GM19035 (cell line): Measurements from ENCODE around the gene CFB.

Experiments used
- ATAC-seq: cut with Tn5 transposase; IDR thresholded peaks from one replicate; pipeline ENCODE4 v1.9.1; 2021; ENCODE audit not compliant: unreplicated experiment

CFB gene

DNA sequence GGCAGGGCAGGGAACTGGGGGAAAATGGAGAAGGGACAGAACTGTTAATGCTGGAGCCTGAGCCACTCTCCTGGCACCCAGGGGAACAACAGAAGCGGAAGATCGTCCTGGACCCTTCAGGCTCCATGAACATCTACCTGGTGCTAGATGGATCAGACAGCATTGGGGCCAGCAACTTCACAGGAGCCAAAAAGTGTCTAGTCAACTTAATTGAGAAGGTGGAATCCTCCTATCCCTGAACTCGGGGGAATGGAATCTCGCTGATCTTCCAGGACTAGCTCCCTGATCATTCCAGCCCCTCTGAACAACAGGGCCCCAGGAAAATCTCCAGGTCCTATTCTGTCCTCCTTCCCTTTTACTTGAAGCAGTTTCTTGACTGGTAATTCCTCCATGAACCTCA, 2.0 kb downstream of the CFB start:
- ATAC-seq = no peak

DNA sequence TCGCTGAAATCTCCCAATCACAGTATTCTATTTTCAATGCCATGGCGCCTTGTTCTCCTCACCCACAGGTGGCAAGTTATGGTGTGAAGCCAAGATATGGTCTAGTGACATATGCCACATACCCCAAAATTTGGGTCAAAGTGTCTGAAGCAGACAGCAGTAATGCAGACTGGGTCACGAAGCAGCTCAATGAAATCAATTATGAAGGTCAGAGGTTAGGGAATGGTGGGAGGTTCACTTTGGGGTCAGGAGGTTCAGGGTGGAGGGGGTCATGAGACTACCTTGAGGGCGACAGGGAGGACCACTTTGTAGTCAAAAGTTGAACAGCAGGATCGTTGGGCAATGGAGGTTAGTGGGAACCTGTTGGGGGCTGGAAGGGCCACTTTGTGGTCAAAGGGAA, 2.4 kb downstream of the CFB start:
- ATAC-seq = no peak

DNA sequence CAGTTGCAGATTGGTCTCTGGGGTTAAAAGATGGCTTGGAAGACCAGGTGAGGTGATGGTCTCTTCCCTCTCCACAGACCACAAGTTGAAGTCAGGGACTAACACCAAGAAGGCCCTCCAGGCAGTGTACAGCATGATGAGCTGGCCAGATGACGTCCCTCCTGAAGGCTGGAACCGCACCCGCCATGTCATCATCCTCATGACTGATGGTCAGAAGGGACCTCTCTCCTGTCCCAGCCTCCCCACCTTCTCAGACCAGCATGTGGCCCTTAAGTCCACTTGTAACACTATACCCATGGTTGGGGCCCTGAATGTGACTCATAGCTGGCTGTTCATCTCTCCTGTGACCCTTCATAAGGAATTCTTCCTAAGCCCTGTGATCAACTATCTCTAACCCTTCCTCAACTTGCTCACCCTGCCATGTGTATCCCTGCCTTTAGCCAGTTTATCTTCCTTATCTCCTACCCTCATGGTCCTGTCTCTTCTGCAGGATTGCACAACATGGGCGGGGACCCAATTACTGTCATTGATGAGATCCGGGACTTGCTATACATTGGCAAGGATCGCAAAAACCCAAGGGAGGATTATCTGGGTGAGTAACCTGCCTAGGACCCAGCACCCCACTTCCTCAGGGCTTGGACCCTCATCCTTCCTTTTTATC, 3.0 kb downstream of the CFB start:
- no peak for ATAC-seq

DNA sequence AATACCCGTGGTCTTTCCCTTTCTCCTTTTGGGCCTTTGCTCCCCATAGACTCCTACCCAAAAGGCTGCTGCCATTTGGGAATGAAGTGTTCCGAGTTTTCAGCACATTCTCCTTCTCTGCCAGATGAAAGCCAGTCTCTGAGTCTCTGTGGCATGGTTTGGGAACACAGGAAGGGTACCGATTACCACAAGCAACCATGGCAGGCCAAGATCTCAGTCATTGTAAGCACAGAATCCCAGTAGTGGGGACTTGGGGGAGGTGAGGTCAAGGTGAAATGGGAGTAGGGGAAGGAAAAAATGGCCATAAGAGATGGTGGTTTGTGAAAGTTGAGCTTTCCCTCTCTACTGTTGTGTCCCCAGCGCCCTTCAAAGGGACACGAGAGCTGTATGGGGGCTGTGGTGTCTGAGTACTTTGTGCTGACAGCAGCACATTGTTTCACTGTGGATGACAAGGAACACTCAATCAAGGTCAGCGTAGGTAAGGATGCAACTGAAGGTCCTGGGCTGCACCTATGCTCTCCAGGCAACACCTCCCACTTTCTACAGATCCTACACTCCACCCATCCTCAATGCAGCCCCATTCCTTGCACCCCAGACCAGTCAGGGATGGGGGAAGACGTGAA, 4.1 kb downstream of the CFB start:
- ATAC-seq = no peak

DNA sequence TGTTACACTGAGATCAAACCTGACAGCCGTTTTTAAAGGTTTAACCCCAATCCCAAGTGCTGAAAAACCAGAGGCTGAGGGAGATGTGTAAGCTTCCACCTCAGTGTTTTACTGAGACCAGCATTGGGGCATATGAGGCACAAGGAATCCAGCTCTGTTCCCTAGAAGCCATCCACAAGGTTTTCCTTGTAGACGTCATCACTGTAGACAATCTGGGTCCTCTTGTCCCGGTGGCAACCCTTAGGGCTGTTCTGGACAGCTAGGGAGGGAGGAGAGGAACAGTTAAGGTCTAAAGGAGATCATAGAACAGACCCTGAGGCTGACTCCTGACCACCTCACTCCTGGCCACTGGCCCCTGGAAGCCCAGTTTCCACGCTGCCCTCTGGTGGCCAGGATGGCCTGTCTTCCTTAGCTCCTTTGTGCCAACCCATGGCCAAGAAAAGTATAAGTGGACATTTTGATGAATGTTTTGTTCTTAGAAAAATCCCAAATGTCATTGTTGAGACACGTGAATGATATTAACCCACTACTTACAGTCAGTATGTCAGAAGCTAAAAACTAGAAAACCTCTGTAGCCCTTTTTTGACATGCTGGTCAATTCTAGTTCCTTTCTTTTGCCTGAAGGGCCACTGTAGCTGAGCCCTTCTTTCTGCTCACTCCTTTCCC, 6.4 kb downstream of the CFB start:
- ATAC-seq = no peak

DNA sequence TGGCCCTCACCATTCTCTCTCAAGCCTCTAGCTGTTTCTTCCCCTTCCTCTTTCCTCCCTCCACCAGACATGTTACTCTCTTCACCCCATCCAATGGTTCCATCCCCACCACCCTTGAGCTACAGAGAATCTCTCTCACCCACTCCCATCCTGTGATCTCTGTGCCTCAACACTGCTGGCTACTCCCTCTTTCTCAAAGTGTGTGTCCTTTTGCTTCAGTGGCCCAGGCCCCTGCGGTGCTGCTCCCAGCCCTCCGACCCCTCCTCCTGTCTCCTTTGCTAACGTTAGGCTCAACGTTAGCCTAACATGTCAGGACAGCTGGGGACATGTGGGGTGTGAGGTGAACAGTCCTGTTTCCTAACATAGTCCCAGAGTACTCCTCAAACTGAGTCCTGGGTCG, 7.0 kb downstream of the CFB start:
- ATAC-seq = no peak

DNA sequence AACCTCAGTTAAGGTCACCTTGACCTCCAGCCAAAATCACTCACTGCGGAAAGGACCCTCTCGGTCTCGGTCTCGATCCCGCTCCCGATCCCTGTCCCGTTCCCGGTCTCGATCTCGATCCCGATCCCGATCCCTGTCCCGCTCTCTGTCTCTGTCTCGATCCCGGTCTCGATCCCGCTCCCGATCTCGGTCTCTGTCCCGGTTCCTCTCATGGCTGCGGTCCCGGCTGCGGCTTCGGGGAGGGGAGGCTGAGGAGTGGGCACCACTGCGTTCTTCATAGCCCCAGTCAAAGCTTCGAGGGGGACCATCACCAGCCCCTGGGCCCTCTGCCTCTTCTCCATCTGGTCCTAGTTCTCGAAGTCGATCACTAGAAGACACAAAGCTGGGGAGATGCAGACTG, 8.6 kb downstream of the CFB start:
- ATAC-seq = no peak

DNA sequence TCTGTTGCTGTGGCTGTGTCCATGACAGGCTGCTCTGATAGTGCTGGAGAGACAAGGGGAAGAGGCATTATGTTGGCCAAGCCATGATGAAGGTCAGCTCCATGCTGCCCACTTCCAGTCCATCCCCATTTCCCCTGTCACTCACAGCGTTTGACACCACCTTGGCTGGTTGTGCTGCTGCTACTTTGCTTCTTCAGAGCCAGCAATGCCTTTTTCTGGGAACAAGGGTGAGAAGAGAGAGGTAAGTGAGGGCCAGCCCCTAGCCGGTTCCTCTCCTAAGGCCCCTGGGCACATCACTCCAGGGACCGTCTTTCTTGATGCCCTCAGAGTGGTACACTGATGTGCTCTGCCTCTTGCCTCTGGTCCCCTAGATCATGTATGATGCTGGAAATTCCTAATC, 10.9 kb downstream of the CFB start:
- no peak for ATAC-seq

DNA sequence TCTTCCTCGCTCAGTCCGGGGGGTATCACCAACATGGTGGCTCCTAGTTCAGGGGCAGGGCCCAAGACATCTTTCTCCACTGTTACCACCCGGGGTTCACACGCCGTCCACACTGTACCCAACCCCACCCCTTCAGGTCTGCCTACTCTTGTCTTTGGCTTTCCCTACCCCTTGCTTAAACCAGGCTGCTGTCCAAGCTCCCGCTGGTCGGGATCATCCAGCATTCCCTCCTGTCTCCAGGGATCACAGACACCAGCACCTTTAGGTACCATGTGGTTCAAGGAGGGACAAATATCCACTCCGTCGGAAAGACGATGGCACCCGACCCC, 12.5 kb downstream of the CFB start:
- peak; percentile 1 for ATAC-seq

DNA sequence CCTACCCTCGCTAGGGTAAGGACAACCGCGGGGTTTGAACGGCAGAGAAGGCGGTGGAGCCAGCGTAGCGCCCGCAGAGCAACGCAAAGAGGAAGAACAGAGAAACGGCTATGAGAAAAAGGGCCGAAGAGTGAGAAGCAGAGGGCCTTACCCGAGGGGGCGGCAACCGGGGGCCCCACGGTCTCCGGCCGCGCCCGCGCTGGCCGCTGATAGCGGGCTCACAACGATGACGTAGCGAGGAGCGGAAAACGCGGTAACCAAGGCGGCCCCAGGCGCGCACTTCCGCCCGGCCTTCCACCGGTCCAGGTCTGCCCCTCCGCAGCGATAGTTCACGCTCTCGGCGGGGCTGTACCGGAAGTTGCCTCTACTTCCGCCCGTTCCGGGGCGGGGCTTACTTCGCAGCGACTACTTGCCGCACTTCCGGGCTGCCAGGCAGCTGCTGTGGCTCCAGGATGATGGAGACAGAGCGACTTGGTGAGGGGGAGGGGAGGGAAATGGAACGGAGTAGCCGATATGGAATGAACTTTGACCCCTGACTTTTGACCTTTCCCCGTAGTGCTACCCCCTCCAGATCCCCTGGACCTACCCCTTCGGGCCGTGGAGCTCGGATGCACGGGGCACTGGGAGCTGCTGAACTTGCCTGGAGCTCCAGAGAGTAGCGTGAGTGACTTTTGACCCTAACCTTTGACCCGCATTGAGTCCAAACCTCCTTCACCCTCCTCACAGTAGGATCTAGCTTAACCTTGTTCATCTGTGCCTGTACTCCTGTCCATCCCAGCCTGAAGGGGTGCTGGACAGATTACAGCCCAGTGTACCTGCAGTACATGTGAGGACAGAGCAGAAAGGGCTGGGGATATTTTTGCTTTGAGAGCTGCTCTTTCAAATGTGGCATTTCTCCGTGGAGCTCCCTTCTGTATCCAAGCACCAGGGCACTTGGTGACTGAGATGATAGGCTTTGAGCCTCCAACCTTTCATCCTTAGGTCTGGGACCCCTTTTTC, 13.1 kb downstream of the CFB start, which contains the start of the genes NELFE and SKIC2:
Gene NELFE (minus strand): TSS at position 231 of the 999 bp plus-strand sequence. CDS start 525 bp downstream, outside the sequence.
Gene SKIC2 (plus strand): TSS at position 435 of the 999 bp plus-strand sequence. CDS start 18 bp downstream, at position 453.
- peak; percentile 95 for ATAC-seq

DNA sequence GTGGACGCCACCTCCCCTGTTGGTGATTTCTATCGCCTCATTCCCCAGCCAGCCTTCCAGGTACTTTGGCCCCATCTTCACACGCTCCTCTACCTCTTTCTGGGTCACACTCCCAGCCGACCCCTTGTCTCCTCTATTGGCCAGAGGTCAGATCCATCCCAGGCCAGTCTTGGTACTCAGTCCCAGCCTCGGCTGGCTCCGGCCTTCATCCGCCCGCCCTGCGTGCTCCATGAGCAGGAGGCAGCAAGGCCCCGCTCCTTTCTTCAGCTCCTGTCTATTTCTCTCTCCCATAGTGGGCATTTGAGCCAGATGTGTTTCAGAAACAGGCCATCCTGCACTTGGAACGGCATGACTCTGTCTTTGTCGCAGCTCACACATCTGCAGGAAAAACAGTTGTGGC, 15.7 kb downstream of the CFB start:
- ATAC-seq = no peak

DNA sequence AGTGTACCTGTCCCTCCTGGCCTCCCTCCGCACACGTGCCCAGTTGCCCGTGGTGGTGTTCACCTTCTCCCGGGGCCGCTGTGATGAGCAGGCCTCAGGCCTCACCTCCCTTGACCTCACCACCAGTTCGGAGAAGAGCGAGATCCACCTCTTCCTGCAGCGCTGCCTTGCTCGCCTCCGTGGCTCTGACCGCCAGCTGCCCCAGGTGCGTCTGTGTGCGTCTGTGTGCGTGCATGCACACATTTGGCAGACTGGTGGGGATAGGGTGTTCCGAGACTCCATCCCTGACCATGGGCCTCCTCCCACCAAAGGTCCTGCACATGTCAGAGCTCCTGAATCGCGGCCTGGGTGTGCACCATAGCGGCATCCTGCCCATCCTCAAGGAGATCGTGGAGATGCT, 18.0 kb downstream of the CFB start:
- ATAC-seq = no peak

DNA sequence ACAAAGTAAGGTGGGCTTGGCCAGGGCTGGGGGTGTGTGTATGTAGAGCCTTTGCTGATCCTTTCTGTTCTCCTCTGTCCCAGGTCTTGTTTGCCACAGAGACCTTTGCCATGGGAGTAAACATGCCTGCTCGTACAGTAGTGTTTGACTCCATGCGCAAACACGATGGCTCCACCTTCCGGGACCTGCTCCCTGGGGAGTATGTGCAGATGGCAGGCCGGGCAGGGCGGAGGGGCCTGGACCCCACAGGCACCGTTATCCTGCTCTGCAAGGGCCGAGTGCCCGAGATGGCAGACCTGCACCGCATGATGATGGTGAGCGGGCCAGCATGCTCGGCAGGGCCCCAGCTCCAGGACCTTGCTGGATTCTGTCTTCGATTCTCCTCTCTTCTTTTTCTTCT, 19.8 kb downstream of the CFB start:
- ATAC-seq = no peak

DNA sequence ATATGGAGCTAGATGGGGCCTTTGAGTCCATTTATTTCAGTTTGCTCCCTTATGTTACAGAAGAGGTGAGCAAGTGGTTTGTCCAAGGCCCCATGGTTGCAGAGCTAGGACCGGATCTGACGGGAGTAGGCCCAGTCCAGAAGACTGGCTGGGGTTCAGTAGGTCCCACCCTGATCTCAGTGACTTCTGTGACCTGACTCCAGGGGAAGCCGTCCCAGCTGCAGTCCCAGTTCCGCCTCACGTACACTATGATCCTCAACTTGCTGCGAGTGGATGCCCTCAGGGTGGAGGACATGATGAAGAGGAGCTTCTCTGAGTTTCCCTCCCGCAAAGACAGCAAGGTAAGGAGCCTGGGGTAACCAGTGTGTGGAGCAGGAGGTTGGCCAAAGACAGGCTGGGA, 20.6 kb downstream of the CFB start:
- no peak for ATAC-seq

DNA sequence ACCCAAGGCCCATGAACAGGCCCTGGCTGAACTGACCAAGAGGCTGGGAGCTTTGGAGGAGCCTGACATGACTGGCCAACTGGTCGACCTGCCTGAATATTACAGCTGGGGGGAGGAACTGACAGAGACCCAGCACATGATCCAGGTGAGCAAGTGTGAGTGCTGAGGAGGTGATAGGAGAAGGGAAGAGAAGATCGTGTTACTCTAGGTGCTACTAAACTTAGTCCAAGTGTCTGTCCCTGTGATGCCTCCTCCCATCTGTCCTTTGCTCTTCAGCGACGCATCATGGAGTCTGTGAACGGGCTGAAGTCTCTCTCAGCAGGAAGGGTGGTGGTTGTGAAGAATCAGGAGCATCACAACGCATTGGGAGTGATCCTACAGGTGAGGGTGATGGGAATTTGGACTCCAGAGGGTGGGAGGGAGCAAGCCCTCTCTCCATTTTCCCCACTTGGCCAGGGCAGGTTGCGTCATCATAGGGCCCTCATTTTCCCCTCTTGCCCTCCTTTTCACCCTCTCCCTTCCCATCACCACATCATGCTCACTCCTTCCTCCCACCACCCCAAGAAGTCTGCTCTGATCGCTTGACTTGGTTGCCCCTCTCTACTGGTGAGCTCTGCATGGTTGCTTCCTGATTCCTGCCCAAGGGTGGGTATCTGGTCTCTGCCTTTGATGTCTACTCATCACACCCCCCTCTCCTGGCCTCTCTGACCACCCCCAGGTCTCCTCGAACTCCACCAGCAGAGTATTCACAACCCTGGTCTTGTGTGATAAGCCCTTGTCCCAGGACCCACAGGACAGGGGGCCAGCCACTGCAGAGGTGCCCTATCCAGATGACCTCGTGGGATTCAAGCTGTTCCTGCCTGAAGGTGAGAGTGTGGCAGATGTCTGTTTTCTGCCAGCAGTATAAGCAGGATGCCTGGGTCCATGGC, 21.4 kb downstream of the CFB start:
- ATAC-seq = no peak

DNA sequence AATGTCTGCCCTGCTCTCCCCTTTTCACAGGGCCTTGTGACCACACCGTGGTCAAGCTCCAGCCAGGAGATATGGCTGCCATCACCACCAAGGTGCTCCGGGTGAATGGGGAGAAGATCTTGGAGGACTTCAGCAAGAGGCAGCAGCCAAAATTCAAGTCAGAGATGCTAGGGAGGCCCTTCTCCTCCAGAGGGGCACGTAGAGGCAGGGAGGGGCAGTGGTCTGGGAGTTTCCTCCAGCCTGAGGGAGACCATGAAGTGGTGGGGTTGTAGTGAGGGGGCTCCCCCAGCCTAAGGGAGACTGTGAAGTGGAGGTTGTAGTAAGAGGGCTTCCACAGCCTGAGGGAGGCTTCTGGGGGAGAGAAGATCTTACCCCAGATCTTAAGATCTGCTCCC, 22.0 kb downstream of the CFB start:
- ATAC-seq = no peak

DNA sequence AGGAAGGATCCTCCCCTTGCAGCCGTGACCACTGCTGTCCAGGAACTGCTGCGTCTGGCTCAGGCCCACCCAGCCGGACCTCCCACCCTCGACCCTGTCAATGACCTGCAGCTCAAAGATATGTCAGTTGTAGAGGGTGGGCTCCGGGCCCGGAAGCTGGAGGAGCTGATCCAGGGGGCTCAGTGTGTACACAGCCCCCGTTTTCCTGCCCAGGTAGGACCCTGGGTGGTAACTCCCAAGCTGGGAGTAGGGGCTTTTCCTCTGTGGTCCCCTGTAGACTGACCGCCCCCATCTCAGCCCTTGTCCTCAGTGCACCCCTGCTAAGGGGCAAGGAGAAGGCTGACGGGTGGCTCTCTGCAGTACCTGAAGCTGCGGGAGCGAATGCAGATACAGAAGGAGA, 22.4 kb downstream of the CFB start:
- no peak for ATAC-seq

DNA sequence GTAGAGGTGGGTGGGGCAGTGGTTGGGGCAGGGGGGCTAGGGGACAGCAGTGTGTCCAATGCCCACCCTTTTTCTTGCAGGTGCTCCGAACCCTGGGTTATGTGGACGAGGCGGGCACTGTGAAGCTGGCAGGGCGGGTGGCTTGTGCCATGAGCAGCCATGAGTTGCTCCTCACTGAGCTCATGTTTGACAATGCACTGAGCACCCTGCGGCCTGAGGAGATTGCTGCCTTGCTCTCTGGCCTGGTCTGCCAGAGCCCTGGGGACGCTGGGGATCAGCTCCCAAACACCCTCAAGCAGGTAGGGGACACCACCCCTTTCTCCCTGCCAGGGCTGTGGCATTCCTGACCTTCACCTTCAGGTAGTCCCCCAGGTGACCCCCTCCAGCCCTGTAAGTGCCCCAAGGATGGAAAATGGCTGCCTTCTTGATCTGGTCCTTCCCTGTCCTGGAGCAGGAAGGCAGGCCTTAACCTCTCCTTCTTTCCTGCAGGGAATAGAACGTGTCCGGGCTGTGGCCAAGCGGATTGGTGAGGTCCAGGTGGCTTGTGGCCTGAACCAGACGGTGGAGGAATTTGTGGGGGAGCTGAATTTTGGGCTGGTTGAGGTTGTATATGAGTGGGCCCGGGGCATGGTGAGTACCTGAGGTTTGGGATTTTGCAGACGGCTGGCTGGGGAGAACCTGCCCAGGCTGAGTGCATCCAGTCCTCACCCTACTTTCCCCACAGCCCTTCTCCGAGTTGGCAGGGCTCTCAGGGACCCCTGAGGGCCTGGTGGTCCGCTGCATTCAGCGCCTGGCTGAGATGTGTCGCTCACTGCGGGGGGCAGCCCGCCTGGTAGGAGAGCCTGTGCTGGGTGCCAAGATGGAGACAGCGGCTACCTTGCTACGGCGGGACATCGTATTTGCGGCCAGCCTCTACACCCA, 23.2 kb downstream of the CFB start:
- no peak for ATAC-seq
